HL-60/S4 treated with phorbol 12-myristate 13-acetate at 8.2 ng/mL for 4 days and 3 days (cell line): Measurements from ENCODE around the gene SAMD4A.

Source experiments
- in situ Hi-C: fragments of 300-500 bp; cut with MboI; formaldehyde crosslinking; loops from 2 replicates; pipeline ENCODE4 v1.15.0; 2022; ENCODE audit warnings: low sequenced_read_pairs

SAMD4A gene

DNA sequence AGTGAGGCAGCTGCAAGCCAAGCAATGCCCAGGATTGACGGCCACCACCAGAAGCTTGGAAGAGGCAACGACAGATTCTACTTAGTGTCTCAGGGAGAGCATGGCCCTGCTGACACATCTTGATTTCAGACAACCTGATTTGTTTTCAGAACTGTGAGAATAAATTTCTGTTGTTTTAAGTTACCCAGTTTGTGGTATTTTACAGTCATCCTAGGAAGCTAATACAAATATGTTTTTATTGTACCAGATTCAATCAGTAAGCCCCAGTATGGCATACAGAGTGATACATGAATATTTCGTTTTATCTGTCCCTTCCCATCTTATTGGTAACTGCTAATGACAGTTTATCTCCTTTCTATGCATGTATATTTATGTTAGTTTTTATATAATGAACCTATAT lies 62.3 kb downstream of the SAMD4A start:
- in situ Hi-C loops, result no loop called here

- in situ Hi-C loops, result no loop called here
Observed at GRCh38 chr14:54629635-54630360, 62.9 kb downstream of the SAMD4A start.

DNA sequence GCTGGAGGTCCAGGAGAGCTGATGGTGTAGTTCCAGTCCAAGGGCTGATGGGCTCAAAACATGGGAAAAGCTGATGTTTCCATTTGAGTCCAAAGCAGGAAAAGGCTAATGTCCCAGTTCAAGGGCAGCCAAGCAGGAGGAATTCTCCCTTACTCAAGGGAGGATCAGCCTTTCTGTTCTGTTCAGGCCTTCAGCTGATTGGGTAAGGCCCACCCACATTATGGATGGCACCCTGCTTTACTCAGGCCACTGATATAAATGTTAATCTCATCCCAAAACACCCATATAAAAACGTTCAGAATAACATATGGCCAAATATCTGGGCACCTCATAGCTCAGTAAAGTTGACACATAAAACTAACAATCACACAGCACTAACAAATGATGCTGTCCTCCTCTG lies 64.1 kb downstream of the SAMD4A start:
- in situ Hi-C loops, result no loop called here

GRCh38 chr14:54632452-54632851 lies 65.5 kb downstream of the SAMD4A start:
- in situ Hi-C loops, result no loop called here

DNA sequence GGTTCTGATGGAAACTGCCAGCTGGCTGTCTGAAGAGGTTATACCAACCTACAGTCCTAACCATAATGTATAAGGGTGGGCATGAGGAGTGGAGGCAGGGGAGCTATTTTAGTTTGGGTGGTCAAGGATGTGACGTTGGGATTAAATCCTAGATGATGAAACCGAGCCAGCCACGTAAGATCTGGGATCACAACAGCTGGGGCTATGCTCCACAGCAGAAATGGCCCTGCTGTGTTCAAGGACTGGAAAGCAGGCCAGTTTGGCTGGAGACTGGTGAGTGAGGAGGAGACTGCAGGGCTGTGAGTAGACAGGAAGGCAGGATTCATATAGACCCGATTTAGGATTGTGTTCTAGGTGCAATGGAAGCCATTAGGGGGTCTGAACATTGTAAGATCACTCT lies 66.1 kb downstream of the SAMD4A start:
- in situ Hi-C loops, result no loop called here

- in situ Hi-C loops, result no loop called here
Observed at GRCh38 chr14:54637270-54638134, 70.6 kb downstream of the SAMD4A start.

GRCh38 chr14:54638135-54638446 lies 71.2 kb downstream of the SAMD4A start:
- in situ Hi-C loops, result no loop called here

- in situ Hi-C loops, result no loop called here
Observed at GRCh38 chr14:54639611-54640010, 72.7 kb downstream of the SAMD4A start.

DNA sequence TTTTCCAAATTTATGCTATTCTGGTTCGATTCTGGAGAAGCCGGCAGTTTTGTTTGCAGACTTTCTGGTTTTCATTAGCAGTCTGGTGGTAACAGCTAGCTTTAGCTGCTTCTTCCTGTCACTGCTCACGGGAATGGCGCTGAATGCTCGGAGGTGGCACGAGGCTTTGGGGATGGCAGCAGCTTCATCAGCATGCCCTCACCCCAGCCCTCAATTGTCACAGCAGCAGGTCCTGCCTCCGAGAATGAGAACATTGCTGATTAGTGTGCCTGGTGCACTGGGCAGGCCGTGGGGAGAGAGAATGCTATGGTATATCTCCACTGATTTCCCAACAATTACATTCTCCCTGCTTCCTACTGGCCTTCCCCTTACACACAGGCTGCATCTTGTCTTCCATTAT lies 73.6 kb downstream of the SAMD4A start:
- in situ Hi-C loops, result no loop called here

- in situ Hi-C loops, result no loop called here
Observed at GRCh38 chr14:54642121-54642520, 75.2 kb downstream of the SAMD4A start.

DNA sequence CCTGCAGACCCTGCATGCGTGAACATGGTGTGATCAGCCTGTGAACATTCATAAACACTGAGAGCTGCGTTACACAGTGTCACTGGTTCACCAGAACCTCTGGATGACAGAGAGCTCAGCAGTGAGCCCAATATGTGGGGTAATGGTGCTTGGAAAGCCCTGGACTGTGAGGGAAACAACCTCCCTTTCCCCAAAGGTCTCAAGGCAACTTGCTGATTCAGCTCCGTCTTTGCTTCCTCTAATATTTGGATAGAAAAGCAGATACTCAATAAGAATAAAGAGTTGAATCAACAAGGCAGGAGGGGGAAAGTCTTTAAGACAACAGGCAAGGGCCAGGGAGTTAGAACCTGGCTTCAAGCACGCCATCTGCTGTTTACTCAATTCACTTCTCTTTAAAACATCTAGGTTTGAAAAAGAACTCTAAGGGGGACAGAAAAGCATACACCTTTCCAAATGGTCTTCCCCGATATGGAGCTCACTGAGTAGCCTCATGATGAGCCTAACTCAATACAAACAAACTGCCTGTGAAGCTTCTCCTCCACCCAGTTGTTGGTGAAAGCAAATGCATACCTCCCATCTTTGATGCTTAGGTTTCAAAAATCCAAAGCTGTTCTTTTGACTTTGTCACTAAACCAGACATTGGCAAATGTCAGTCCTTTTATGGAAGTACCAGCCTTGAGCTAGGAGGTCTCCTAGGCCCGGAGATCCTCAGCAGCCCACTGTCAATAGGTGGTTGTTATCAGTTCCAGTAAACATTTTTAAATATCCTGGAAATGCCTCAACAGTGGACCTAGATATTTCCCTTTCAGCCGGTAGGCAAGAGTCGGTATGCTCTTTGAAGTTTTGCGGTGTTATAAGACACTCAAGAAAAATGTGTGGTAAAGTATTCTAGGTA lies 76.1 kb downstream of the SAMD4A start:
- in situ Hi-C loops, result no loop called here

DNA sequence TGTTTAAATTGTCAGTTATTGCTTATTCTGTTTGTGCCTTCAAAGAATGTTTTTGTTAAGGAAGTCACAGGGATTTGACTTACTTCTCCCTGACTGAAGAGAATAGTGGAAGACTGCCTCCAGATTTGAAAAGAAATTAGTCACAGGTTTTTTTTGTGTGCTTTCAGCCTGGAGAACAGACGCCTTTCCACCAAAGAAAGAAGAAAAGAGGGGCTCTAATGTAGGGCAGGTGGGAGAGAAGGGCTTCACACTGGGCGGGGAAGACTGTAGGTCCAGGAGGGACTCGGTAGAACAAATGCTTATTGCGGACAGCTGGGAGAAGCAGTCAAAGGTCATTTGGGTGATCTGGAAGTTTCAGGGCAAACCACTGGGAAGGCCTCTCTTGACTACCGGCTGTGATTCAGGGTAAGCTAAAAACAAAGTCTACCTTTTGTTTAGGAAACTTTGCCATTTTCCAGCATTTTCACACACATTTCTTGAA lies 76.8 kb downstream of the SAMD4A start:
- in situ Hi-C loops, result no loop called here

DNA sequence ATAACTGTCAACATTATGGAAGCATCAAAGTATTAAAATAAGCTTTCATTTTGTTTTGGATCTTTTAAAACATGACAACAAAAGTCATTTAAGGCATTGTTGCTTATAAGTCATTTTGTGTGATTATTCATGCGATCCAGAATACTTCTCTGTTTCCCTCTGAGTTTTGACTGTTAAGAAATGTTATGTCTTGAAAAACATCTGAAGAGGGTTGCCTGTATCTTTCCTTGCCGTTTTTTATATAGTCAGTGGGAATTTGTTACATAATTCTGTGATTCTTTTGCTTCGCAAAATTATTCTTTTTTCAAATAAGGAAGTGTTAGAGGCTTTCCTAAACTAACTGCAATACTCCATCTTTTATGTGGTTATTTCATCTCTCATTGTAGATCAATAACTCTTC lies 78.7 kb downstream of the SAMD4A start:
- in situ Hi-C loops, result no loop called here

DNA sequence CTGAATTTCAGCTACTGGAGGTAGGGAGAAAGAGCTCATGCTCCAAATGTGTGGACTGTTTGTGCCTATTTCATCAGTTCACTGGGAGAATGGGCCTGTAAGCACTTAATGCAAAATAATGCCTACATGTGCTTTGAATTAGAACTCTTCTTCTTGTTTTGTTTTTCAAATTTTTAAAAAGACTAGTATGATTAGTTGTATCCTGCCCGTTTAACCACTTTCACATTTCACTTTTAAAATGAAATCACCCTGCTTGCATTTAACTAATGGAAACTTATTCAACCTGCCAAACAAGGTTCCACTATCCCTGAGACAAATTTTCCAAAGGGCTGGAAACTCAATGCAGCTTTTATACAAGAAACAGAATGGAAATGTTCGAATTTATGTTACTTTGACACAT lies 79.7 kb downstream of the SAMD4A start:
- in situ Hi-C loops, result no loop called here

GRCh38 chr14:54647378-54647777 lies 80.5 kb downstream of the SAMD4A start:
- in situ Hi-C loops, result no loop called here

- in situ Hi-C loops, result no loop called here
Observed at GRCh38 chr14:54649056-54649455, 82.1 kb downstream of the SAMD4A start.

- in situ Hi-C loops, result no loop called here
Observed at GRCh38 chr14:54650331-54650958, 83.5 kb downstream of the SAMD4A start.

DNA sequence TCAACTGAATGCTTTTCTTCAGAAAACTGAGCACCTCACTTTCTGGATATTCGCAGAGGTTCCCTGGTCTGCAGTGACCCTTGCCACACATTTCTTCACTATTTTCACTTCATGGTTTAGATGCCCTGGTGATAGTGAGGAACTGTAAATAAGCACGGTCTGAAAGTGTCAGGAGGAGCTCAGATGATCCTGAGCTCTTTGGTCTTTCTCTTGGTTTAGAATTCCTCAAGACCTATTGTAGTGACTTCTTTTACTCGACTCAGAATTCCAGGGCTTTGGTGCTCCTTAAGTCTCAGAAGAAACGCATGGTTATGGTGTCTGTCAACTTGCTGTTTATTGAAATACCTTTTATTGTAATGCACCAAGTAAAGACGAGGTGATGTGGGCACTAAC lies 84.0 kb downstream of the SAMD4A start:
- in situ Hi-C loops, result no loop called here

DNA sequence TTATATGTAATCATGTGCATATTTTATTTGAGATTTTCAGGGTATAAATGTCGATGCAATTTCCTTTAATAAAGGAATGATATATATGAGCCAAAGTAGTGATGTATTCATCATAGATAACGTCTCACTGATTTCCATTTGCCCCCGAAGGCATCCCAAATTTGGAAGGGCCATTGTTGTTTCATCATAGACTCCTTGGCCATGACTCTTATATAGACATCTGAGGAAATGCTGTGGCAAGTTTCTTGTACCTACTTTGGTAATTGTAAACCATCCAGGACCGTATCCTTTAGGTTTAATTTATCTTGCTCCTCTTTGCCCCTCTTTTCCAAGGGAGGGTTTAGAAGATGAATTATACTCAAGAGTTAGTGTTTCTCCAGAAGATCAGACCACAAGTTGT lies 84.7 kb downstream of the SAMD4A start:
- in situ Hi-C loops, result no loop called here

DNA sequence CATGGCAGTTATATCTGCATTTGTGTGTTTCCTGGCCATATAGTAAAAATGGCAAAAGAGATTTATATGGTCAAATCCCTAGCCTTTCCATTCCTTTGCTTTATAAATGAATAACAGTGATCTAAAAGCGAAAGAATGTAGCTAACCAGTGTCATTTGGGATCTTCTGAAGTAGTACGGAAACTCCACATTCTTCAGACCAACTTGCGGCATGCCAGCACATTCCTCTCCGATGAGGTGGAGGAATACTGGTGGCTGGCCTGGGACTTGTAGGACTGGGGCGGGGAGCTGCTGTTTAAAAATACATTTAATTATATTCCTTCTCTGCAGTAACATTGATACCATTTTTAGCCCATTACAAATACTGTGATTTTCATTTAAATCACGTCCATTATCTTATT lies 85.3 kb downstream of the SAMD4A start:
- in situ Hi-C loops, result no loop called here

DNA sequence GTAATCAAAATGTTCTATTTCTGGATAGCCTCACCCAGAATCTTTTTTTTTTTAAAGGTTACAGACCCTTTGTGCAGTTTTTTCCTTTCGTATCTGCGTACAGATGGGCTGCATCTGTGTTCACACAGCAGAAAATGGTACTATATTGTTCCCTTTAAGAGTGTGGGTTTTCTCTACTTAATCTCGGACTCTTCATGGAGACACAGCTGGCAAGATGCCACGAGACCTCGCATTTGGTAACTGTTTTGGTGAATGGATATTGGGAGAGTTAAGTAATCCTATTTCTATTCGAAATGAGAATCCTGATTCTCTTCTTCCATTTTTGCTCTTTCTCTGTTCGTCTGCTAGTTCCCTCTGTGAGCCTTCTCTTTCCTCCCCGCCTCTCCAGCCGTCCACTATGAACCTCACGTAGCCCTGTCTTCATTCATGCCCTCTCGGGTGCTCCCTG lies 85.7 kb downstream of the SAMD4A start:
- in situ Hi-C loops, result no loop called here
